ENCODE results near the gene KRTAP4-7. TPM values are rescaled to one million over a fixed set of nuclear protein-coding genes. Genes with fewer than 3 reads are reported as not detected.
"Not testable (repeated sequence)": the region's sequence is repeated elsewhere in the genome, so short reads cannot be mapped to it uniquely, and the experiment has no call there.

The KRTAP4-7 gene
- not detected in 2 replicates for total RNA-seq

DNA sequence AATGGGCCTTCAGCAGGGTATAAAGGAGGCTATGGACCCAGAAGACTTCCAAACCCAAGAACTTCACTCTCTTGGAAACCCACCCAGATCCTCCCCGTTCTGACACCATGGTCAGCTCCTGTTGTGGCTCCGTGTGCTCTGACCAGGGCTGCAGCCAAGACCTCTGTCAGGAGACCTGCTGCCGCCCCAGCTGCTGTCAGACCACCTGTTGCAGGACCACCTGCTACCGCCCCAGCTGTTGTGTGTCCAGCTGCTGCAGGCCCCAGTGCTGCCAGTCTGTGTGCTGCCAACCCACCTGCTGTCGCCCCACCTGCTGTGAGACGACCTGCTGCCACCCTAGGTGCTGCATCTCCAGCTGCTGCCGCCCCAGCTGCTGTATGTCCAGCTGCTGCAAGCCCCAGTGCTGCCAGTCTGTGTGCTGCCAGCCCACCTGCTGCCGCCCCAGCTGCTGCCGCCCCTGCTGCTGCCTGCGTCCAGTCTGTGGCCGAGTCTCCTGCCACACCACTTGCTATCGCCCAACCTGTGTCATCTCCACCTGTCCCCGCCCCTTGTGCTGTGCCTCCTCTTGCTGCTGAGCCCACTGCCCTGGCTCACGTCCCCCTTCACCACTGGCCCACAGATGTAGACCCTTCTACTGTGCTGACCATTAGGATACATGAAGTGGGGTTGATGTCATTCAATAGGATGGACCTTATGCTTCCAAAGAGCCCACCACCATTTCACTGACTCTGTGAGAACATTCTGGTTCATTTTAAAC lies at the start of gene KRTAP4-7:
Gene KRTAP4-7 (plus strand): TSS at position 51 of the 757 bp plus-strand sequence. CDS start 57 bp downstream, at position 108.
- not testable (repeated sequence) for DNase-seq (ENCODE audit: low read depth); H3K4me3 ChIP-seq (ENCODE audit: low read depth, low read length)

DNA sequence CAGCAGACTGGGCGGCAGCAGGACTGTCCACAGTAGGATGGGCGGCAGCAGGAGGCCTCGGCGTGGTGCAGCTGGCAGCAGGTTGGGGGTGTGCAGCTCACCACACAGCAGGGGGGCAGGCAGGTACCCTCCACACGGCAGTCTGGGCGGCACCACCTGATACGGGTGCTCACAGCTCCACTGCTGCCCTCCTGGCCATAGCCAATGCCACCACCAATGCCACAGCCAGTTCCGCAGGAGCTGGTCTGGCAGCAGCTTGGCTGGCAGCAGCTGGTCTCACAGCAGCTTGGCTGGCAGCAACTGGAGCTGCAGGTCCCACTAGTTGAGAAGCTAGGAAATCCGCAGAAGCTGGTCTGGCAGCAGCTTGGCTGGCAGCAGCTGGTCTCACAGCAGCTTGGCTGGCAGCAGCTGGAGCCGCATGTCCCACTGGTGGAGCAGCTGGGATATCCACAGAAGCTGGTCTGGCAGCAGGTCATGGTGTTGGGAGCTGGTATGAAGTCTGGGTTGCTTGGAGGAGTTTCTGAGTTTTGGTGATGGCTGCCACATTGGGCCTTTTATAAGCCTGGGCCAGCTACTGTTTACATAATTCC lies 49.5 kb upstream of the KRTAP4-7 start, which contains the start of gene KRTAP1-3:
Gene KRTAP1-3 (minus strand): TSS at position 529 of the 590 bp plus-strand sequence. CDS start 53 bp downstream, at position 476.
- not testable (repeated sequence) for DNase-seq (ENCODE audit: low read depth); H3K4me3 ChIP-seq (ENCODE audit: low read depth, low read length)

DNA sequence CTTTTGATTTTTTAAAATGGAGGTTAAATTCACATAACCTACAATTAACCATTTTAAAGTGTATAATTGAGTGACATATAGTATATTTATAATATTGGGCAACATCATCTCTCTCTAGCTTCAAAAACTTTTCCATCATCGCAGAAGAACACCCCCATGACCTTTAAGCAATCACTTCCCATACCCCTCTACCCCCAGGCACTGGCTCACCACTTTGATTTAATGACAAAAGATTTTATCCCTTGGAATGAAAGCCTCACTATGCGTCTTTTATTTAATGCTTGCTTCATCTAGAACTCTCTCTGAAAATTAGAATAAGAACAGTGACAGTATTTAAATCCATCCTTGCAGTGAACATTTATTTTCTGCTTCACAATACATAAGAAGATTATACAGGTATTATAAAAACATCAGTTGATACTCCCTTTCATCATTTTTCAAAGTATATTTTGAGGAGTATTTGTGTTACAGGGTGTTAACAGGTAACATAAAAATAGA lies 46.0 kb upstream of the KRTAP4-7 start:
- DNase-seq (ENCODE audit: low read depth), result no peak
- no peak overlapping the region for H3K4me3 ChIP-seq (ENCODE audit: low read depth, low read length)
- TF ChIP-seq, protein P1, sequence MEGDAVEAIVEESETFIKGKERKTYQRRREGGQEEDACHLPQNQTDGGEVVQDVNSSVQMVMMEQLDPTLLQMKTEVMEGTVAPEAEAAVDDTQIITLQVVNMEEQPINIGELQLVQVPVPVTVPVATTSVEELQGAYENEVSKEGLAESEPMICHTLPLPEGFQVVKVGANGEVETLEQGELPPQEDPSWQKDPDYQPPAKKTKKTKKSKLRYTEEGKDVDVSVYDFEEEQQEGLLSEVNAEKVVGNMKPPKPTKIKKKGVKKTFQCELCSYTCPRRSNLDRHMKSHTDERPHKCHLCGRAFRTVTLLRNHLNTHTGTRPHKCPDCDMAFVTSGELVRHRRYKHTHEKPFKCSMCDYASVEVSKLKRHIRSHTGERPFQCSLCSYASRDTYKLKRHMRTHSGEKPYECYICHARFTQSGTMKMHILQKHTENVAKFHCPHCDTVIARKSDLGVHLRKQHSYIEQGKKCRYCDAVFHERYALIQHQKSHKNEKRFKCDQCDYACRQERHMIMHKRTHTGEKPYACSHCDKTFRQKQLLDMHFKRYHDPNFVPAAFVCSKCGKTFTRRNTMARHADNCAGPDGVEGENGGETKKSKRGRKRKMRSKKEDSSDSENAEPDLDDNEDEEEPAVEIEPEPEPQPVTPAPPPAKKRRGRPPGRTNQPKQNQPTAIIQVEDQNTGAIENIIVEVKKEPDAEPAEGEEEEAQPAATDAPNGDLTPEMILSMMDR (conservative IDR thresholded peaks at IDR 0.05; ENCODE audit: low read depth, low read length), result no peak

DNA sequence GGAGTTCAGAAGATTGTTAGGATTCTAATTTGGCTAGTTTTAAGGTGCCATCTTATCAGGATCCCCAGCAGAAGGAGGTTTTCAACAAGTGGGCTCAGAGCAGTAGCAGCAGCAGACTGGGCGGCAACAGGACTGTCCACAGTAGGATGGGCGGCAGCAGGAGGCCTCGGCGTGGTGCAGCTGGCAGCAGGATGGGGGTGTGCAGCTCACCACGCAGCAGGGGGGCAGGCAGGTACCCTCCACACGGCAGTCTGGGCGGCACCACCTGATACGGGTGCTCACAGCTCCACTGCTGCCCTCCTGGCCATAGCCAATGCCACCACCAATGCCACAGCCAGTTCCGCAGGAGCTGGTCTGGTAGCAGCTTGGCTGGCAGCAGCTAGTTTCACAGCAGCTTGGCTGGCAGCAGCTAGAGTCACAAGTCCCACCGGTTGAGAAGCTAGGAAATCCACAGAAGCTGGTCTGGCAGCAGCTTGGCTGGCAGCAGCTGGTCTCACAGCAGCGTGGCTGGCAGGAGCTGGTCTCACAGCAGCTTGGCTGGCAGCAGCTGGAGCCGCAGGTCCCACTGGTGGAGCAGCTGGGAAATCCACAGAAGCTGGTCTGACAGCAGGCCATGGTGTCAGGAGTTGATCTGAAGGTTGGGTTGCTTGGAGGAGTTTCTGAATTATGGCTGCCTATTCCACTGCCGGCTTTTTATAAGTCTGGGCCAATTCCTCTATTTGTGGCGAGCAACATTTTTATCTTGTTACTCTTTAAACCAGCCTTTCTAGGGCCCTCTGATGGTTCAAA lies 43.0 kb upstream of the KRTAP4-7 start, which contains the start of gene KRTAP1-1:
Gene KRTAP1-1 (minus strand): TSS at position 668 of the 789 bp plus-strand sequence. CDS start 53 bp downstream, at position 615.
- DNase-seq (ENCODE audit: low read depth); H3K4me3 ChIP-seq (ENCODE audit: low read depth, low read length): not testable (repeated sequence)
- TF ChIP-seq, protein P1 (conservative IDR thresholded peaks at IDR 0.05; ENCODE audit: low read depth, low read length), result peak; percentile 14

DNA sequence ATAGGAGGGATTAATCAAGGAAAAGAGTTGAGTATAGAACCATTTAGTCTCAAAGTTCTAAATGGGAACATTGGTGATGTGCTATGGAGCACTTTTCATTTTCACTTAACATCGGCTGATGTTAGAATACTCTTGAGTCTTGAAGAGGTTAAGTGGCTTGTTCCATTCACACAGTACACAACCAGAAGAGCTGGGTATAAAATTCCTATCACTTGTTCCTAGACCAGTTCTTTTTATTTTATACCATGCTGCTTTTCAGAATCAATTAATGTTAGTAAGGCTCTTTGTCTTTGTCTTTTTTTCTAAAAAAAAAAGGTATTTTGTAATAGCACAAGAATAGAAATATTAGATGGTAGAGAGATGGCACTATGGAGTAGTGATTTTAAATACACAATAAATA lies 41.0 kb upstream of the KRTAP4-7 start:
- DNase-seq (ENCODE audit: low read depth), result no peak
- TF ChIP-seq, protein P1 (conservative IDR thresholded peaks at IDR 0.05; ENCODE audit: low read depth, low read length), result no peak

DNA sequence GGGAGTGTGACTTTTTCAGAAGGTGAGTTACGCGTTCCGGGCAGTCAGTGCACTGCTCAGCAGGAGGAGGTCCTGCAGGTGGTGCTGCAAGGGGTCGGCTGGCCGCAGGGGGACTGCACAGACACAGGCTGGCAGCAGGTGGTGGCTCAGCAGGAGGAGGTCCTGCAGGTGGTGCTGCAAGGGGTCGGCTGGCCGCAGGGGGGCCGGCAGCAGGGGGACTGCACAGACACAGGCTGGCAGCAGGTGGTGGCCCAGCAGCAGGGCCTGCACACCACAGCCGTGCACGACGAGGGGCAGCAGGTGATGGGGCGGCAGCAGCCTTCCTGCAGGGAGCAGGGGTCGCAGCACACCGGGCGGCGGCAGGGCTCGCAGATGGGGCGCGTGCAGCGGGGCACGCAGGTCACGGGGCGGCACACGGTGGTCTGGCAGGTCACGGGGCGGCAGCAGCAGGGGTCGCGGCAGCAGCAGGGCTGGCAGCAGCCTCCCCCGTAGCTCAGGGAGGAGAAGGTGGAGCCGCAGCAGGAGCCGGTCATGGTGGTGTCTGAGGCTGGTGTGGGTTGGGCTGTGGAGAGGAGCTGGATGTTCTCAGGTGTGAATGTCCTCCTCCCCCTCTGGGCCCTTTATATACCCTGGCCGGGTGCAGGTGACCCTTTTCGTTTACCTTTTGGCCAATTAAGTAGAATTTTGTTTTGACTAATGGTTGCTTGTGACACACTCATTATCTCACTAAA lies 37.0 kb upstream of the KRTAP4-7 start, which contains the start of gene KRTAP2-1:
Gene KRTAP2-1 (minus strand): TSS at position 582 of the 731 bp plus-strand sequence. CDS start 49 bp downstream, at position 533.
- H3K4me3 ChIP-seq (ENCODE audit: low read depth, low read length); DNase-seq (ENCODE audit: low read depth): not testable (repeated sequence)

More for the DNA sequence above, 41.0 kb upstream of the KRTAP4-7 start:
- H3K4me3 ChIP-seq (ENCODE audit: low read depth, low read length), result no peak overlapping the region

DNA sequence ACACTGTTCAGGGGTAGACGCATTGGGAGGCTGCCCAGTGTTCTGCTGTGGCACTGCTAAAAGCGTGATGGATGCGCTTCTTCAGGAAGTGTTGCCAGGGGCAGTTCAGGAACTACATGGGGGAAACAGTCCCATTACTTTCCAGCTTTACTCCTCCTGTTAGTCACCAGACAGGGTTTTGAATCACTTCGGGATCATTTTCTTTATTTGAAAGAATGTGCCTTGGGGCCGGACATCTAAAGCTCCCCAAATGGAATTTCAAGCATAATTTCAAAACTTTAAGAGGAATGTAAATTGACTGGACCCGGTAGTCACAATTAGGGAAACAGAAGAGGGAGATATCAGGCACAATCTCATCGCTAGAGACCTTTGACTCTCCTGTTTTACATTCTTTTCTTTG lies 35.5 kb upstream of the KRTAP4-7 start:
- no peak overlapping the region for H3K4me3 ChIP-seq (ENCODE audit: low read depth, low read length)
- TF ChIP-seq, protein P1 (conservative IDR thresholded peaks at IDR 0.05; ENCODE audit: low read depth, low read length), result no peak
- no peak for DNase-seq (ENCODE audit: low read depth)

Measured in epithelial cell of proximal tubule (primary cell).